Endothelial cell of umbilical vein (primary cell): Measurements from ENCODE around the gene CAV2.

ENCODE experiments used
- CTCF ChIP-seq, 2 donors: IDR thresholded peaks; 1 replicate in 1 of 2; 2 replicates in 1 of 2; pipeline ENCODE4 v1.5.1; 2011; ENCODE audit warnings: low read length in 2 of 2, mild to moderate bottlenecking in 2 of 2, moderate library complexity in 2 of 2, control low read depth in 1 of 2, inconsistent platforms in 1 of 2, low read depth in 1 of 2; ENCODE audit not compliant: insufficient read depth in 1 of 2; ENCODE audit errors: extremely low read depth in 1 of 2
- EZH2 ChIP-seq: IDR thresholded peaks from 2 replicates; pipeline ENCODE4 v1.6.1; 2012; ENCODE audit warnings: borderline replicate concordance, low read depth, mild to moderate bottlenecking, moderate library complexity, low read length, inconsistent platforms; ENCODE audit not compliant: severe bottlenecking
- FOS ChIP-seq: IDR thresholded peaks from 2 replicates; pipeline ENCODE4 v1.6.1; 2011; ENCODE audit warnings: mild to moderate bottlenecking, low read length, moderate library complexity, borderline replicate concordance; ENCODE audit not compliant: insufficient read depth
- GATA2 ChIP-seq: IDR thresholded peaks from 2 replicates; pipeline ENCODE4 v1.7.0; 2011; ENCODE audit warnings: low read depth, mild to moderate bottlenecking, moderate library complexity, mixed read lengths, low read length; ENCODE audit not compliant: insufficient read length, insufficient read depth
- JUN ChIP-seq: IDR thresholded peaks from 2 replicates; pipeline ENCODE4 v1.6.1; 2011; ENCODE audit warnings: borderline replicate concordance, low read depth; ENCODE audit not compliant: insufficient read length, insufficient read depth
- MAX ChIP-seq: IDR thresholded peaks from 2 replicates; pipeline ENCODE4 v1.6.1; 2011; ENCODE audit not compliant: insufficient read depth, insufficient read length
- POLR2A ChIP-seq: IDR thresholded peaks from 2 replicates; pipeline ENCODE4 v1.6.1; 2012; ENCODE audit warnings: low read depth, mild to moderate bottlenecking, control low read depth, low read length
- POLR2AphosphoS5 ChIP-seq: IDR thresholded peaks from 2 replicates; pipeline ENCODE4 v1.6.1; 2012; ENCODE audit warnings: low read depth, mild to moderate bottlenecking, control low read depth, low read length, moderate library complexity; ENCODE audit not compliant: insufficient read depth

GRCh38 chr7:116461500-116461899 lies 38.0 kb upstream of the CAV2 start:
- TF ChIP-seq CTCF (IDR thresholded peaks at IDR 0.05; ENCODE audit: extremely low read depth in 1 of 2, insufficient read depth in 1 of 2, low read depth in 1 of 2, low read length in 2 of 2) = peak in 1 of 2 donors; percentile 11
- no peak for TF ChIP-seq POLR2A
- TF ChIP-seq POLR2AphosphoS5 = no peak
- TF ChIP-seq MAX = no peak
- no peak for TF ChIP-seq FOS
- no peak for TF ChIP-seq EZH2
- TF ChIP-seq JUN = no peak
- TF ChIP-seq GATA2 = no peak
